Measurements from ENCODE around the gene THY1. TPM values are rescaled to one million over a fixed set of nuclear protein-coding genes. Genes with fewer than 3 reads are reported as not detected.
A peak's percentile ranks its signal among the peaks of the same experiment; 100 is the strongest.

The THY1 gene
- total RNA-seq, 2 experiments from 2014 or later = 0.15 TPM; not detected in 1

GRCh38 chr11:119382101-119382500, 40.9 kb downstream of the THY1 start:
- Mint-ChIP-seq H3K4me3 (no peak overlapping the region), H3K27me3 (peaks cover 6% of the 10 kb centered on the region), H3K27ac (no peak overlapping the region), H3K4me1 (peaks cover 7% of the 10 kb centered on the region), H3K9me3 (no peaks in the 10 kb centered on the region), H3K36me3 (ENCODE audit: low read depth) (no peaks in the 10 kb centered on the region)
- CTCF ChIA-PET = interaction anchor here (0.6 to 2.4 kb wide), 8 partner anchors 10 to 773 kb away, joined by 3 to 10 read pairs (median 3); no protein-coding TSS in a partner anchor
- no peak for DNase-seq
- POLR2A ChIA-PET = no interaction called here

DNA sequence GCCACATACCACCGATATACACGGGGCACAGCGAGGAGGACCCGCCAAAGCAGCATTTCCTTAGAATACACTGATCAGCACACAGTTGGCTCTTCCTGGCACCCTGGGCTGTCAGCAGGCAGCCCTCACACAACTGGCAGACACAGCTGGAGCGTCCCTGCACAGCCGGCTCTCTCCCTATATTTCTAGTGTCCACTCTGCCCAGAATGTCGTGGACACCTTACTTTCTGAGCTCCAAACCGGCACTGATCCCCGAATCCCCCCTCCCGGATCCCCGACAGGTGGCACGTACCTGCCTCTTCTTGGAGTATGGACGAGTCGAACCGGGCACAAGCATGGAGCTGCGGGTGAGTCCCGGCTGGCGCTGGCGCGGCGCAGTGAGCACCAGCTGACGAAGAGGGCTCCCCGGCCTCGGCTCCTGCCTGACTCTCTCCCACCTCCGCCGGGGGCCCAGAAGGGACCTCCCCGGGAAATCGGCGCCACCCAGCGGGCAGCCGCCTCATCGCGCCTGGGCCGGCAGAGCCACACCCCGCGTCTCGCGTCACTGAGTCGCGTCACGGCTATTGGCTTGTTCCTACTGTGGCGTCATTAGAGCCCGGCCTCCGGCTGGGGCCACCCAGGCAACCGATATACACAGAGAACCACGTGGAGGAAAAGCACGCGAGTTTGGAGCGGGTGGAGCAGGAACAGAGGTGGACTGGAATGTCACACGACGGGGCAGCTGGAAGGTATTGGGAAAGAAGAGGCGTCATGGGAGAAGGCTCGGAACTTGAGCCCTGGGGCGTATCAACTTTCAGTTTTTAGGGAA, 41.6 kb downstream of the THY1 start, which contains the start of gene USP2:
Gene USP2, minus strand, starts transcription at position 510 of the 808 bp plus-strand sequence. CDS start 8,210 bp downstream, outside the sequence.
- CTCF ChIA-PET = interaction anchor here (0.5 to 2.4 kb wide), 17 partner anchors 8 to 930 kb away, joined by 3 to 11 read pairs (median 4); no protein-coding TSS in a partner anchor
- POLR2A ChIA-PET = no interaction called here
- Mint-ChIP-seq H3K4me1 (peaks cover 7% of the 10 kb centered on the region), H3K4me3 (no peak within 1 kb of the TSS), H3K9me3 (no peaks in the 10 kb centered on the region), H3K36me3 (ENCODE audit: low read depth) (no peaks in the 10 kb centered on the region), H3K27ac (peak within 1 kb of the TSS; percentile 51), H3K27me3 (peaks cover 6% of the 10 kb centered on the region)
- DNase-seq = peak; percentile 95

GRCh38 chr11:119380827-119381180, 42.2 kb downstream of the THY1 start:
- CTCF ChIA-PET = interaction anchor here (0.5 to 2.4 kb wide), 16 partner anchors 8 to 930 kb away, joined by 3 to 11 read pairs (median 4); no protein-coding TSS in a partner anchor
- Mint-ChIP-seq H3K4me3 (no peak overlapping the region), H3K36me3 (ENCODE audit: low read depth) (no peaks in the 10 kb centered on the region), H3K9me3 (no peaks in the 10 kb centered on the region), H3K27ac (no peak overlapping the region), H3K27me3 (peaks cover 6% of the 10 kb centered on the region), H3K4me1 (peaks cover 7% of the 10 kb centered on the region)
- no peak for DNase-seq
- POLR2A ChIA-PET = no interaction called here

- ChIA-PET POLR2A (no interaction called here), CTCF (interaction anchor here (0.7 to 1.6 kb wide), 9 partner anchors 7 to 233 kb away, joined by 3 to 11 read pairs (median 3); no protein-coding TSS in a partner anchor)
- Mint-ChIP-seq H3K27me3 (peaks cover 6% of the 10 kb centered on the region), H3K4me3 (no peak overlapping the region), H3K27ac (no peak overlapping the region), H3K9me3 (no peaks in the 10 kb centered on the region), H3K4me1 (peaks cover 7% of the 10 kb centered on the region), H3K36me3 (ENCODE audit: low read depth) (no peaks in the 10 kb centered on the region)
- no peak for DNase-seq
Observed at GRCh38 chr11:119380160-119380826, 42.7 kb downstream of the THY1 start.

DNA sequence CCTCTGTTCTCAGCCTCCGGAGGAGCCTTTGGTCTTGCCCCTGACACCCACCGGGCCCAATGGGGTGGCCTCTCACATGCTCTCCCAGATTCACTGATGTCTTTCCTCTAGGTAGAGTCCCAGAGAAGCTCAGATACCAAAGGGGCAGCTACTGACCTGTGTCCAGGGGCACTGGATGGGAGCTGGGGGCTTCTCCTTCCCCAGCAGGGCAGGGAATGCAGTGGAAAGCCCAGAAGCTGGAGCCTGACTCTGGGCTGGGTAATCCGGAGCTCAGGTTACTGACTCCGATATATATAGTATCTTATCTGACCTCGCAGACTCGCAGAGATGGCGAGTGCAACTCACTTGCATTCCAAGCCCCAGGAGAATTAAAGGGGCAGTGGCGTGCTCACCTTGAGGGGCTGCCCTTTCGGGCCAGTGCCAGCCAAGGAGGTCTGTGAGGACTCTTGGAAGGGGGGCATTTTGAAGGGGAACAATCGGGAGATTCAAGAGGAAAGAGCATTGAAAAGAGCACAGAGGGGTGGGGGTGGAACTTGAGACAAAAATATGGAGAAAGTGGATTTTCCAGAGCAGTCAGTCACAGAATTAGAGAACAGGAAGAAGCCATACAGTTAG, 44.0 kb downstream of the THY1 start:
- Mint-ChIP-seq H3K27me3 (peaks cover 6% of the 10 kb centered on the region), H3K4me3 (no peak overlapping the region), H3K27ac (no peak overlapping the region), H3K36me3 (ENCODE audit: low read depth) (no peaks in the 10 kb centered on the region), H3K4me1 (peaks cover 9% of the 10 kb centered on the region), H3K9me3 (no peaks in the 10 kb centered on the region)
- CTCF ChIA-PET = interaction anchor here (0.5 to 2.1 kb wide), 5 partner anchors 8 to 560 kb away, joined by 3 to 11 read pairs (median 4); no protein-coding TSS in a partner anchor
- POLR2A ChIA-PET = no interaction called here
- no peak for DNase-seq

GRCh38 chr11:119377961-119378667, 44.9 kb downstream of the THY1 start:
- Mint-ChIP-seq H3K9me3 (no peaks in the 10 kb centered on the region), H3K4me1 (peaks cover 17% of the 10 kb centered on the region), H3K27ac (no peak overlapping the region), H3K4me3 (no peak overlapping the region), H3K36me3 (ENCODE audit: low read depth) (no peaks in the 10 kb centered on the region), H3K27me3 (peaks cover 6% of the 10 kb centered on the region)
- ChIA-PET CTCF (interaction anchor here (0.6 to 2.1 kb wide), 3 partner anchors 9 to 74 kb away, joined by 4 to 11 read pairs (median 5); no protein-coding TSS in a partner anchor), POLR2A (no interaction called here)
- DNase-seq = no peak

DNA sequence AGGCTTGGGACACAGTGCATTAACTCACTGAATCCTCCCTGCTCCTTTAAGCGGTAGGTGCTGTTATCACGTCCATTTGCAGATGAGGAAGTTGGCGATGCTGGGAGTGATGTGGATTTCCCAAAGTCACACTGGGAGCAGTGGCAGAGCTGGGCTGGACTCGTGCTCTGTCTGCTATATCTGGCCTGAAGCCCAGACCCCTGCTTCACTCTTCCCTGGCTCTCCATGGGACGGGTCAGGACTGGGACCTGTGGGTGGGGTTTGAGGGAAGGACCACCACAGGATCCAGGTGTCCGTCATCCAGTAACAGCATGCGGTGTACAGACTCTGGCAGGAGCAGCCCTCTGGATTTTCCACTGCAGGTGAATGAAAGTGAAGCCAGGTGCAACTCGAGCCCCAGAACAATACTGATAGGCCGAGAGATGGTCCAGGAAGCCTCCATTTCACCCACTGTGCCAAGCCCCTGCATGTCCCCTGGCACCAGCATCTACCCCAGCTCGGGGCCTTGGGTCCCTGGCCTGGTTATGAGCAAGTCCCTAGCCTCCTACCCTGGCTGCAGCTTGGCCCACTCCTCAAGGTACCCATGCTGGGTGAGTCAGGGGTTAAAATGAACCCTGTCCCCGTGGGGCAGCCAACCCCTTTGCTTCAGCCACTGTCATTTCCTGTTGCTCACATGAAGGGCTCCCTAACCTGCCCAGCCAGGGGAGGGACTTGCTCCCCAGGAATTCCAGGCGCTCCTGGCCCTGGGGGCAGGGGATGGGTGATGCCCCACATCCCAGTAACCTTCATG, 45.7 kb downstream of the THY1 start:
- Mint-ChIP-seq H3K4me3 (no peak overlapping the region), H3K27me3 (peaks cover 6% of the 10 kb centered on the region), H3K27ac (no peak overlapping the region), H3K36me3 (ENCODE audit: low read depth) (no peaks in the 10 kb centered on the region), H3K9me3 (no peaks in the 10 kb centered on the region), H3K4me1 (peaks cover 17% of the 10 kb centered on the region)
- ChIA-PET POLR2A (no interaction called here), CTCF (interaction anchor here (0.5 to 11.3 kb wide), 7 partner anchors 9 to 388 kb away, joined by 4 to 99 read pairs (median 5); no protein-coding TSS in a partner anchor)
- DNase-seq = no peak

DNA sequence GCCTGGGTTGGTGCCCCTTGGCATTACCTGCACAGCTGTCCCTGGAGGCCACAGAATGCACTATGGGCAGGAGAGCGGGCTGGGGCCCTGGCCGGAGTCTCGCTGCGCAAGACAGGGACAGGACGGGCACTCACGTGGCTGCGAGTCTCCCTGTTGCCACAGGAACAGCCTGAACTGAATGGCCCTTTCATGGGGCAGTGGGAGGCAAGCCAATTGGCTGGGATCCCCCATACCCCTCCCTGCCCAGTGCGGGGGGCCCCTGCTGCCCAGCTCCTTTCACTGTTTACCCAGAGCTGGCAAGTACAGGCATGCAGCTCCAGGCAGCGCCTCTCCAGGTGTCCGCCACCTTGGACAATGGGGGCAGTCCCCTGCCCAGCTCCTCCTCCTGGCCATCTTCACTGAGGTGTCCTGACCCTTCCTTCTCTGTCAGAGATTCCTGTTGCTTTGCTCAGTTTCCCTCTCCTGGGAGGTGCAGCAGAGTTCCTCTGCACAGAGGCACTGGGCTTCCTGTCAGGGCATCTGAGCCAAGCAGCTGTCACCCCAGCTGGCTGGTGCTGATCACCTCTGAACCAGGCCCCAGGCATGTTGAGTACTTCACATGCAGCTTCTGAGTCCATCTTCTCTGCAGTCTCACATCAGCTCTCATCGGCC, 46.6 kb downstream of the THY1 start:
- no peak overlapping the region for H3K27ac Mint-ChIP-seq
- DNase-seq = no peak
- peaks cover 2% of the 10 kb centered on the region for H3K27me3 Mint-ChIP-seq
- ChIA-PET CTCF (interaction anchor here (0.5 to 11.3 kb wide), 6 partner anchors 8 to 387 kb away, joined by 3 to 99 read pairs (median 4); no protein-coding TSS in a partner anchor), POLR2A (no interaction called here)
- peaks cover 17% of the 10 kb centered on the region for H3K4me1 Mint-ChIP-seq
- H3K36me3 Mint-ChIP-seq (ENCODE audit: low read depth) = no peaks in the 10 kb centered on the region
- H3K9me3 Mint-ChIP-seq = no peaks in the 10 kb centered on the region
- no peak overlapping the region for H3K4me3 Mint-ChIP-seq

- H3K27me3 Mint-ChIP-seq = peaks cover 2% of the 10 kb centered on the region
- no peak overlapping the region for H3K27ac Mint-ChIP-seq
- no peak overlapping the region for H3K4me3 Mint-ChIP-seq
- DNase-seq = no peak
- no peaks in the 10 kb centered on the region for H3K9me3 Mint-ChIP-seq
- peaks cover 10% of the 10 kb centered on the region for H3K4me1 Mint-ChIP-seq
- POLR2A ChIA-PET = no interaction called here
- no peaks in the 10 kb centered on the region for H3K36me3 Mint-ChIP-seq (ENCODE audit: low read depth)
- CTCF ChIA-PET = interaction anchor here (0.8 to 11.3 kb wide), 8 partner anchors 8 to 99 kb away, joined by 3 to 99 read pairs (median 4); no protein-coding TSS in a partner anchor
Observed at GRCh38 chr11:119375337-119376196, 47.4 kb downstream of the THY1 start.

GRCh38 chr11:119374632-119375336, 48.2 kb downstream of the THY1 start:
- CTCF ChIA-PET = interaction anchor here (0.8 to 11.3 kb wide), 7 partner anchors 8 to 100 kb away, joined by 3 to 99 read pairs (median 5); no protein-coding TSS in a partner anchor
- H3K4me1 Mint-ChIP-seq = peaks cover 10% of the 10 kb centered on the region
- DNase-seq = no peak
- H3K36me3 Mint-ChIP-seq (ENCODE audit: low read depth) = no peaks in the 10 kb centered on the region
- peaks cover 2% of the 10 kb centered on the region for H3K27me3 Mint-ChIP-seq
- POLR2A ChIA-PET = no interaction called here
- no peak overlapping the region for H3K27ac Mint-ChIP-seq
- H3K9me3 Mint-ChIP-seq = no peaks in the 10 kb centered on the region
- no peak overlapping the region for H3K4me3 Mint-ChIP-seq
